PC-3 (cell line): Measurements from ENCODE around the gene POU2F1. TPM values are rescaled to one million over a fixed set of nuclear protein-coding genes. Genes with fewer than 3 reads are reported as not detected.

Experiments used
- ATAC-seq: fragments of 200-7000 bp; cut with Tn5 transposase; 2 replicates; pipeline ENCODE4 v1.9.1; 2020; ENCODE audit warnings: mild to moderate bottlenecking, moderate library complexity
- BruUV-seq: library from RNA; stranded (reverse); fragments of 400-500 nt; replicated peaks from 2 replicates; lab custom pipeline; 2021; lab: Mats Ljungman, UMichigan
- CTCF ChIA-PET: fragments of 300-600 bp; sonication (Branson Sonifier 250); formaldehyde crosslinking; loops from one replicate; lab custom pipeline; 2022; ENCODE audit warnings: antibody characterized with exemption; lab: Charles Lee
- POLR2A ChIA-PET: fragments of 300-600 bp; sonication (Branson Sonifier 250); formaldehyde crosslinking; loops from one replicate; lab custom pipeline; 2022; ENCODE audit warnings: antibody characterized with exemption; ENCODE audit not compliant: unreplicated experiment; lab: Charles Lee
- DNase-seq: peaks from one replicate; pipeline ENCODE4 v3.0.0-alpha.2; 2015
- H2AFZ ChIP-seq: fragments of 300-600 bp; sonication (generic); 2 replicates; pipeline ENCODE4 v1.6.0; 2016; ENCODE audit warnings: antibody characterized with exemption, low read length
- H3F3A ChIP-seq: fragments of 300-600 bp; sonication (generic); one replicate; pipeline ENCODE4 v1.6.0; 2017; ENCODE audit warnings: antibody characterized with exemption, low read length, control low read depth, mild to moderate bottlenecking; ENCODE audit not compliant: unreplicated experiment
- H3K27ac ChIP-seq: fragments of 300-600 bp; sonication (generic); 2 replicates; pipeline ENCODE4 v1.5.1; 2016; ENCODE audit warnings: mild to moderate bottlenecking, low read length
- H3K27me3 ChIP-seq: fragments of 300-600 bp; sonication (generic); 2 replicates; pipeline ENCODE4 v1.6.1; 2016; ENCODE audit warnings: low read length, mixed read lengths
- H3K36me3 ChIP-seq: fragments of 300-600 bp; sonication (generic); 2 replicates; pipeline ENCODE4 v1.6.1; 2016; ENCODE audit warnings: low read depth, mixed run types, low read length, mixed read lengths
- H3K4me1 ChIP-seq: fragments of 300-600 bp; sonication (generic); 2 replicates; pipeline ENCODE4 v1.5.1; 2016; ENCODE audit warnings: low read length; ENCODE audit not compliant: insufficient read depth
- H3K4me2 ChIP-seq: fragments of 300-600 bp; sonication (generic); 2 replicates; pipeline ENCODE4 v1.6.0; 2016; ENCODE audit warnings: low read length
- H3K4me3 ChIP-seq: fragments of 300-600 bp; sonication (generic); 2 replicates; pipeline ENCODE4 v1.5.1; 2016; ENCODE audit warnings: mild to moderate bottlenecking, low read length, mixed read lengths
- H3K79me2 ChIP-seq: fragments of 300-600 bp; sonication (generic); 2 replicates; pipeline ENCODE4 v1.6.1; 2017; ENCODE audit warnings: low read length, mixed read lengths
- H3K9ac ChIP-seq: fragments of 300-600 bp; sonication (generic); 2 replicates; pipeline ENCODE4 v1.6.0; 2016; ENCODE audit warnings: mild to moderate bottlenecking, low read length
- H3K9me2 ChIP-seq: fragments of 300-600 bp; sonication (generic); replicated peaks from 2 replicates; pipeline ENCODE4 v1.6.1; 2016; ENCODE audit warnings: mixed run types, low read length, mixed read lengths
- H3K9me3 ChIP-seq: fragments of 300-600 bp; sonication (generic); 2 replicates; pipeline ENCODE4 v1.6.1; 2016; ENCODE audit warnings: low read length, mixed read lengths
- H4K20me1 ChIP-seq: fragments of 300-600 bp; sonication (generic); 2 replicates; pipeline ENCODE4 v1.6.1; 2016; ENCODE audit warnings: low read length, mixed read lengths
- CTCF ChIP-seq: fragments of 300-600 bp; sonication (generic); conservative IDR thresholded peaks from 2 replicates; pipeline ENCODE4 v1.5.1; 2017; ENCODE audit warnings: antibody characterized with exemption, low read depth, mild to moderate bottlenecking, low read length
- EZH2 ChIP-seq: fragments of 300-600 bp; sonication (generic); IDR thresholded peaks from one replicate; pipeline ENCODE4 v1.6.1; 2017; ENCODE audit warnings: antibody characterized with exemption, mild to moderate bottlenecking, low read length; ENCODE audit not compliant: unreplicated experiment
- EZH2phosphoT487 ChIP-seq: fragments of 300-600 bp; sonication (generic); IDR thresholded peaks from 2 replicates; pipeline ENCODE4 v1.6.1; 2018; ENCODE audit warnings: mild to moderate bottlenecking, antibody characterized with exemption, low read length, borderline replicate concordance
- intact Hi-C: fragments of 100-400 bp; cut with micrococcal nuclease; formaldehyde crosslinking; loops from 2 replicates; pipeline ENCODE4 v1.9.0; 2023
- total RNA-seq: library from RNA; depleted of rRNA; stranded (reverse); fragments of >200 nt; gene quantifications from 2 replicates; pipeline ENCODE4 v1.2.3, GENCODE V29; 2014

POU2F1 gene
- total RNA-seq, 1 experiment from 2014 or later: 8.7 TPM

GRCh38 chr1:167280912-167281311 is 60.2 kb downstream of the POU2F1 start:
- intact Hi-C loops: no loop called here
- CTCF ChIA-PET: no interaction called here

GRCh38 chr1:167288390-167289074 is 67.8 kb downstream of the POU2F1 start:
- POLR2A ChIA-PET: no interaction called here

More at GRCh38 chr1:167280912-167281311, 60.2 kb downstream of the POU2F1 start:
- Histone ChIP-seq H3K4me3 (no peak overlapping the region), H3K27ac (no peak overlapping the region), H3K9ac (no peak overlapping the region), H3K79me2 (peaks cover 80% of the 10 kb centered on the region), H3K9me3 (no peaks in the 10 kb centered on the region), H3F3A (no peaks in the 10 kb centered on the region), H3K9me2 (no peaks in the 10 kb centered on the region), H3K27me3 (no peaks in the 10 kb centered on the region), H3K36me3 (no peaks in the 10 kb centered on the region), H4K20me1 (no peaks in the 10 kb centered on the region), H3K4me1 (no peaks in the 10 kb centered on the region), H2AFZ (no peak overlapping the region), H3K4me2 (no peak overlapping the region)
- DNase-seq: no peak
- POLR2A ChIA-PET: no interaction called here
- no TSS peak for BruUV-seq
- no peak for ATAC-seq
- TF ChIP-seq CTCF (no peak), EZH2phosphoT487 (no peak), EZH2 (no peak)

More at GRCh38 chr1:167288390-167289074, 67.8 kb downstream of the POU2F1 start:
- H3F3A ChIP-seq: no peaks in the 10 kb centered on the region
- H3K9me3 ChIP-seq: no peaks in the 10 kb centered on the region
- TF ChIP-seq EZH2phosphoT487 (no peak), EZH2 (no peak), CTCF (no peak)
- H3K27me3 ChIP-seq: no peaks in the 10 kb centered on the region
- H2AFZ ChIP-seq: no peak overlapping the region
- CTCF ChIA-PET: no interaction called here
- H4K20me1 ChIP-seq: no peaks in the 10 kb centered on the region
- H3K9ac ChIP-seq: no peak overlapping the region
- no peak overlapping the region for H3K4me2 ChIP-seq
- ATAC-seq: no peak
- H3K36me3 ChIP-seq: no peaks in the 10 kb centered on the region
- H3K27ac ChIP-seq: no peak overlapping the region
- no peak for DNase-seq
- H3K4me1 ChIP-seq: no peaks in the 10 kb centered on the region
- peaks cover 69% of the 10 kb centered on the region for H3K79me2 ChIP-seq
- H3K9me2 ChIP-seq: no peaks in the 10 kb centered on the region
- intact Hi-C loops: no loop called here
- no peak overlapping the region for H3K4me3 ChIP-seq
- no TSS peak for BruUV-seq
